Right atrium auricular region (tissue), 2 donors: Measurements from ENCODE around the gene GRPEL2. TPM values are rescaled to one million over a fixed set of nuclear protein-coding genes. Genes with fewer than 3 reads are reported as not detected.
A peak's percentile ranks its signal among the peaks of the same experiment; 100 is the strongest.

ENCODE experiments used
- DNase-seq: peaks from one replicate; pipeline ENCODE4 v3.0.0-alpha.2; 2019; ENCODE audit warnings: low spot score
- H3K27ac ChIP-seq, 2 donors: fragments of 200-600 bp; sonication (generic); 1 replicate in 1 of 2; 2 replicates in 1 of 2; pipeline ENCODE4 v1.5.1; 2016 to 2019
- H3K27me3 ChIP-seq, 2 donors: fragments of 200-600 bp; sonication (generic); one replicate each; pipeline versions ENCODE4 v1.5.1 to v1.6.0; 2017 to 2019
- H3K36me3 ChIP-seq: fragments of 200-600 bp; sonication (generic); one replicate; pipeline ENCODE4 v1.5.1; 2016
- H3K4me1 ChIP-seq, 2 donors: fragments of 200-600 bp; sonication (generic); one replicate each; pipeline versions ENCODE4 v1.5.1 to v1.6.0; 2017 to 2019
- H3K4me3 ChIP-seq, 2 donors: fragments of 200-600 bp; sonication (generic); 1 replicate in 1 of 2; 2 replicates in 1 of 2; pipeline ENCODE4 v1.5.1; 2017 to 2019; ENCODE audit warnings: mild to moderate bottlenecking in 1 of 2, moderate library complexity in 1 of 2
- H3K9me3 ChIP-seq, 2 donors: fragments of 200-600 bp; sonication (generic); one replicate each; pipeline ENCODE4 v1.5.1; 2019
- CTCF ChIP-seq, 2 donors: fragments of 200-600 bp; sonication (generic); IDR thresholded peaks; one replicate each; pipeline ENCODE4 v1.5.1; 2019; ENCODE audit warnings: antibody characterized with exemption in 2 of 2
- total RNA-seq, 2 donors: library from RNA; depleted of rRNA; stranded (reverse); fragments of >200 nt; gene quantifications; one replicate each; pipeline ENCODE4 v1.1.0, GENCODE V29; 2016

GRPEL2 gene, protein sequence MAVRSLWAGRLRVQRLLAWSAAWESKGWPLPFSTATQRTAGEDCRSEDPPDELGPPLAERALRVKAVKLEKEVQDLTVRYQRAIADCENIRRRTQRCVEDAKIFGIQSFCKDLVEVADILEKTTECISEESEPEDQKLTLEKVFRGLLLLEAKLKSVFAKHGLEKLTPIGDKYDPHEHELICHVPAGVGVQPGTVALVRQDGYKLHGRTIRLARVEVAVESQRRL
- 10 to 100 TPM in 1 of 2 donors, 1 to 10 TPM in 1; 6.9 to 10.7 TPM for total RNA-seq

DNA sequence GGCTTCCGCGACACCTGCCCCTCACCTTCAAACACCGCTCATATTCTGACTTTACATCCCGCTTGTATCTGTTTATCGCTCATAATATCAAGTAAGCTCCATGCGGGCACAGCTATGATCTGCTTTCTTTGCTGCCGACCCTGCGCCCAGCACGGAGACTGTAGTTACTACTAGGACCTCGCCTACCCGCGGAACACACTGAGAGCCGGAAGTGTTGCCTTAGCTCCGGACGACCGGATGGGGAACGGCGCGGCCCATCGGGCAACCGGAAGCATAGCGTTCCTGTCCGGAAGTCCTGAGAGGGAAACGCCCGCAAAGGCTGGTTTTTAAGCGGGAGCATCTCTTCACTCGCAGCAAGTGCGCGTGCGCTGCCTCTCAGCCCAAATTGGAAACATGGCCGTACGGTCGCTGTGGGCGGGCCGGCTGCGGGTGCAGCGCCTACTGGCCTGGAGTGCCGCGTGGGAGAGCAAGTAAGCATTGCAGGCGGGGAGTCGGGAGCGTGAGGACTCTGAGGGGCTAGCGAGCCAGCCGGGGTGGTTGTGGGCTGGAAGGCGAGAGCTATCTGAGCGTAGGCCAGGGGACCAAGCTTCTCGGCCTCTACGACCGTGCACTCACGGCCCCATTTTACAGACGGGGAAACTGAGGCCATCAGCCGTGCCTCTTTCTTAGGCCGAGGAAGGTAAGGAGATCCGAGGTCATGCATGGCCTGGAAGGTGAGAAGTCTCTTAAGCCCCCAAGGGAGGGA lies at the start of gene GRPEL2:
TSS of gene GRPEL2 (plus strand) at position 353 of the 745 bp plus-strand sequence. CDS start at position 394, 41 bp downstream.
- peak; percentile 97 for DNase-seq
- Histone ChIP-seq H3K27ac (peak within 1 kb of the TSS; percentile 83 to 86), H3K27me3 (no peaks in the 10 kb centered on the region), H3K36me3 (peaks cover 41% of the 10 kb centered on the region), H3K9me3 (no peaks in the 10 kb centered on the region), H3K4me3 (peak within 1 kb of the TSS; percentile 79 to 81), H3K4me1 (peaks cover 0 to 35% of the 10 kb centered on the region in 2 donors)
- TF ChIP-seq CTCF (IDR thresholded peaks at IDR 0.05), result no peak

DNA sequence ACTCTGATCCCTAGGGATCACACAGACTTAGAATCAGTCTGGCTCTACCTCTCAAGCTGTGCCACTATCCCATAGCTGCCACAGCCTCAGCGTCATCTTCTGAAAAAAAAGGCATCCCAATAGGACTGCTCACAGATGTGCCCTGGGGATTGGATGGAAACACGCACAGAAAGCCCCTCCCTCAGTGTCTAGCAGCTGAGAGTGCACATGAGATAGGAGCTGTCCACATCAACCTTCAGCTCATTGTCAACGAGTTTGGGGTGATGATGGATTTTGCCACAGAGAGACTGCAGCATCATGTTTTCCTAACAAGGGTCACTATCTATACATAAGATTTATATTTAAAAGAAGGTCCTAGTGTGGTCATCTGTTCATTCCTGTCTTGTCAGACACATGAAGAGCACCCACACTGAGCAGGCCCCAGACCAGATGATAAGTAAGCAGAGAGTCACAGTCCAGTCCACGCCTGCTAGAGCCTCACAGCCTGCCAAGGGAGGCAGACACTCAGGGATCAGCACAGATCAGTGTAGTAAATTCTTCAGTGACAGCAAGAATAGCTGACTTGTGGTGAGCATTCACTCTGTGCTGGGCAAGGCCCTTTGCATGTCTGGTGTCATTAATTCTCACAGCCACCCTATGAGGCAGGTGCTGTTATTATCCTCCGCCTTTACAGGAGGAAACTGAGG lies 47.8 kb upstream of the GRPEL2 start:
- Histone ChIP-seq H3K27ac (peak overlapping the region; percentile 82), H3K36me3 (peaks cover 17% of the 10 kb centered on the region), H3K4me3 (no peak overlapping the region), H3K4me1 (peaks cover 0 to 74% of the 10 kb centered on the region in 2 donors), H3K9me3 (no peaks in the 10 kb centered on the region), H3K27me3 (no peaks in the 10 kb centered on the region)
- DNase-seq, result no peak
- TF ChIP-seq CTCF (IDR thresholded peaks at IDR 0.05), result no peak

DNA sequence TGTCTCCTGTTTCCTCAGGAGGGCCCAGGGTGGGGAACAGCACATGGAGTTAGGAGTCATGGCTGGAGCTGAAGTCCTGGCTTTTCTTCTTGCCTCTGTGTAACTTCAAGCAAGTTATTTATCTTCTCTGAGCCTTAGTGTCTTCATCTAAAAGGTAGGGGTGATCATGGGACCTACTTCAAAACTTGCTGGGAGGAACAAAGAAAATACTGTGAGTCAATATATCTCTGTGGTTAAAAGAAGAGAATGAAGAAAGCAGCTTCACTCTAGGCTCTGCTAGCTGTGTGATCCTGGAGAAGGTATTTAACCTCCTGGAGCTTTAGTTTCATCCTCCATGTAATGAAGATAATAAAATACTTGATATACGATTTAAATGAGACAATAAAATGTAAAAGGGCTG lies 47.1 kb upstream of the GRPEL2 start:
- no peak for DNase-seq
- H3K27me3 ChIP-seq, result no peaks in the 10 kb centered on the region
- no peaks in the 10 kb centered on the region for H3K9me3 ChIP-seq
- no peak for TF ChIP-seq CTCF (IDR thresholded peaks at IDR 0.05)
- peaks cover 0 to 74% of the 10 kb centered on the region in 2 donors for H3K4me1 ChIP-seq
- H3K36me3 ChIP-seq, result peaks cover 21% of the 10 kb centered on the region
- H3K4me3 ChIP-seq, result no peak overlapping the region
- peak overlapping the region; percentile 82 for H3K27ac ChIP-seq

- no peak for TF ChIP-seq CTCF (IDR thresholded peaks at IDR 0.05)
- peaks cover 0 to 70% of the 10 kb centered on the region in 2 donors for H3K4me1 ChIP-seq
- H3K36me3 ChIP-seq, result peaks cover 28% of the 10 kb centered on the region
- peak overlapping the region; percentile 82 for H3K27ac ChIP-seq
- H3K4me3 ChIP-seq, result no peak overlapping the region
- H3K27me3 ChIP-seq, result no peaks in the 10 kb centered on the region
- no peaks in the 10 kb centered on the region for H3K9me3 ChIP-seq
- no peak for DNase-seq
These were observed 46.4 kb upstream of the GRPEL2 start for GRCh38 chr5:149298842-149299404.

- Histone ChIP-seq H3K4me3 (no peak overlapping the region), H3K4me1 (peaks cover 0 to 67% of the 10 kb centered on the region in 2 donors), H3K27ac (peak overlapping the region; percentile 82), H3K27me3 (no peaks in the 10 kb centered on the region), H3K36me3 (peaks cover 34% of the 10 kb centered on the region), H3K9me3 (no peaks in the 10 kb centered on the region)
- DNase-seq, result peak; percentile 75
- no peak for TF ChIP-seq CTCF (IDR thresholded peaks at IDR 0.05)
These were observed 45.7 kb upstream of the GRPEL2 start for GRCh38 chr5:149299451-149300054.
